ENCODE data around the gene SLC35F5.
"Not testable (repeated sequence)": the region's sequence is repeated elsewhere in the genome, so short reads cannot be mapped to it uniquely, and the experiment has no call there.

Gene SLC35F5

DNA sequence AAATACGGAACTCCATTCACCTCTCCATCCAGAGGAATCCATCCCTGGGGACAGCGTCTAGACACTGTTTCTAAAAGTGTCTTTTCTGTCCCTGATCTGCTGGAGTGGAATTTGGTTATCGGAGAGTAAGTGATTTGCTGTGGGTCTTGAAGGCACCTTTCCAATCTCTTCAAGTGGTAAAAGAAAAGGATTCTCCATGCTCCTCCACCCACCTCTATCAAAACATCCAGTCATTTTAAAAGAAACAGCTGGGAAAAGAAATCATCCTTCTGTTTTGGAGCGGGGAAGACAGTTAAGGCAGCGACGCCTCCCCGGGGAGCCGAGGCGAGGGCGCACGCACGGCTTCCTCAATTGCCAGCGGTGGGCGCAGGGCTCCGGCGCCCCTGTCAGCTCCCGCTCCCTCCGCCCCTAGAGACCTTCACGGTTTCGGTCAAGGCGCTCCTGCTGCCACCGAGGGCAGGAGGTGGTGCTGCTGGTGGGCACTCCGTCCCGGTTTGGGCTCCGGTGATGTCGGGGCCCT, 547 bp downstream of the SLC35F5 start:
- no peak for DNase-seq

DNA sequence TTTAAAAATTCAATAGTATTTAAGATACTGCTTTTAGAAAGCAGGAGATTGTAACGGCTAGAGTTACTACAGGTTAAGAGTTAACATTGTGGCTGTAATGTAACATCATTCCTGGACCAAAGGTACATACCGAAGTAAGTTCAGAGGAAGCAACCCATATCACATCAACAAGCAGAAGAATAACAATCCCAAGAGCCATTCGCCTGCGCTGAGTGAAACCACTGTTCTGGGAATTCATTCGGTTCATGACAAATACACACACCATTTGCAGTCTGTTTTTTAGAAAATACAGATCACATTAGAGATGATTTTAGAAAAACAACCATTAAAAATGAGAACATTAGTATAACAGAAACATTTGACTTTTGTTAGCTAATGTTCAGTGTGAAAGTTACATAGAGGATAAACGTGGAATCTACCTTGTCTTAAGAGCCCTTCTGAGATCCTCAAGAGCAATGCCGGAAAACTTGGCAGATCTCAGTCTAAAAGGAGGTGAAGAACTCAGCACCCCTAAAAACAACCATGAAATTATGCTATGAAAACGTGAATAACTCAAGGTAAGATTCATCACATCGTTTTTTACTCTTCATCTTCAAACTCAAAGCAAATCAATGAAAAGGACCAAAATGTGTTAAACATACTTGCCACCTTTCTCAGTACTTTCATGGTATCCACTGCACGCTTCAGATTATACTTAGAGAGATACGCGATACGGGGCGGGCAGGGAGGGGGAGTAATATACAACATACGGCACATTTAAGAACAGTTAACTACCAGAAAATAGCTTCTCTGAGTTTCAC, 1.2 kb downstream of the SLC35F5 start:
- DNase-seq = no peak

GRCh38 chr2:113754160-113754559, 2.3 kb downstream of the SLC35F5 start:
- DNase-seq = no peak

DNA sequence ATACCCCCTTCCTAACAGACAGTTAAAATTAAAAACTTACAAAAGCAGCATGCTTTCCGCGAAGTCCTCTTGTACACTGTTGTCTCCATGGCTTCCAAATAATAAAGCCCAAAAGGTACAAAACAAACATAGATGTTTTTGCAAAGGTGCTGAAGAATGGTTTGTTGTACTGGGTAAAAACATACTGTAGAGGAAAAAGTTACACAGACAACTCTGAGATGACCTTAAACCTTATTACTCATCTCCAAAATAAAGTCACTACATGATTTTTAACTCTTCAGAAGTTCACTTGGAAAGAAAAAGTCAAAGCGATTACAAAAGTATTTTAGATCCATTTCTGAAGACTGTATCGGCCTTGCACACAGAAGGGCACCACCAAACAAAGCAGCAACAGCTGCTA, 6.1 kb downstream of the SLC35F5 start:
- DNase-seq = no peak

DNA sequence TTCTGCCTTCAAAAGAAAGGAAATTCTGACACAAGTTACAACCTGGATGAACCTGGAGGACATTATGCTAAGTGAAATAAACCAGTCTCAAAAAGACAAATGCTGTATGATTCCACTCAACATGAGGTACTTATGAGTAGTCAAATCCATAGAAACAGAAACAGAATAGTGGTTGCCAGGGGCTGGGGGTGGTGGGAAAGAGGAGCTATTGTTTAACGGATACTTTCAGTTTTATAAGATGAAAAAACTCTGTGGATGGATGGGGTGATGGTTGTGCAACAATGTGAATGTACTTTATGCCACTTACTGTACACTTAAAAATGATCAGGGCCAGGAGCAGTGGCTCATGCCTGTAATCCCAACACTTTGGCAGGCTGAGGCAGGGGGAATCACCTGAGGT, 15.4 kb downstream of the SLC35F5 start:
- no peak for DNase-seq

DNA sequence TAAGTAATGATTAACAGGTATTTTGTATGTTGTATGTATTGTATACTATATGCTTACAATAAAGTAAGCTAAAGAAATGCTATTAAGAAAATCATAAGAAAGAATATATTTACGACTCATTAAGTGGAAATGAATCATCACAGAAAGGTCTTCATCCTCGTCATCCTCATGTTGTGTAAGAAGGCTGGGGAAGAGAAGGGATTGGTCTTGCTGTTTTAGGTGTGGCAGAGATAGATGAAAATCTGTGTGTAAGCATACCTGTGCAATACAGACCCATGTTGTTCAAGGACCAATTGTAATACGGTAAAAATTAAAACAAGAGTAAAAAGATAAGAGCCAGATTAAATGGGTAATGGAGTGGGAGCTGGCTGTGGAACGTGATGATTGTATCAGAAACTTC, 16.6 kb downstream of the SLC35F5 start:
- no peak for DNase-seq

GRCh38 chr2:113734185-113734584, 22.3 kb downstream of the SLC35F5 start:
- DNase-seq = no peak

- no peak for DNase-seq
Observed at GRCh38 chr2:113724010-113724409, 32.4 kb downstream of the SLC35F5 start.

GRCh38 chr2:113723411-113723810, 33.0 kb downstream of the SLC35F5 start:
- no peak for DNase-seq

DNA sequence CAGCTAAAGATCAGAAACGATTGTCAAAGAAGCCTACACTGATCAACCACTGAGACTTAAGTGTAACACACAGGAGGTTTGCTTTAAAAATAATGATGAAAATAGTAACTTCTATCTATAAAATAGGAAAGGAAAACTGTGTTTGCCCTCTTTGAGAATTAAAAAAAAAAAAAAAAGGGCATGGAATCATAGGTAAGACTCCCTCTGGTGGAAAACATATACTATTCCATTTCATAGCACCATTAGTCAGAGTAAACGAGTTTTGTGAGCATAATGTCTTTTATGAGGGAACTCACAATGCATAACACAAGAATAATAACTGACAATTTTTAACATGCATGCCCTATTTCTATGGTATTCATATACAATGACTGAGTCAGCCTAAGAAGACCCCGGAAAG, 36.3 kb downstream of the SLC35F5 start:
- no peak for DNase-seq

DNA sequence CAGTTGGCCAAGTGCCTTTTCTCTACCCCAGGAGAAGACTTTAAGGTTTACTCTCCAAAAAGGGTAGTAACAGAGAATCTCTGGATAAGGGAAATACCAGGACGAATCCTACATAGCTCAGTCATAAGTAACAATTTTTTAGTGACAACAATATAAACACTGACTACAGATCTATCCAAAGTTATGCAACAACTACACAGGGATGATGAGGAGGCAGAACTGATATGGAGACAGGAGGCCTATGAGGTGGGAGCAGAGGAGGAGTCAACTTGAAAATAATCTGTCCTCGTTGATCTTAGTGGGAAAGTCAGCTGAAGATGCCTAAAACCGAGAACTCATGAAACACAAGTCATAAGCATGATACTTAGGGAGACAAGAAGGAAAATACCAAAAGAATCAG, 40.2 kb downstream of the SLC35F5 start:
- no peak for DNase-seq

GRCh38 chr2:113712941-113713340, 43.5 kb downstream of the SLC35F5 start:
- no peak for DNase-seq

DNA sequence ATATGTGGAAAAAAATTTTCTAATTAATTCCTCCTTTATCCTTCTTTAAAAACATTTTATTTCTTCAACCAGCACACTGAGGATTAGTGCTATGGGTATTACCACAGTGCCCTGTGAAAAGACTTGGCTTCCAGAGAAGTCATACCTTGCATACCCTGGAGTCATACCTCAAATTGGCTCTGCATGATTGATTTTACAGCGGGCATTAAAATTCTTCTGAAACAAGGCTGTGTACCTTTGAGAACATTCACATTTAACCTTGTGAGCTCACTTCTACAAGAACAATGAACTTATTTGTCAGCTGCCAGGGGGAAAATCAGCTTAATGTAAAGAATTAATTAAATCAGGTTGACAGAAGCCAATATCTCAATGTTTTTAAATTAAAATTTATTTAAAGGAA, 44.6 kb downstream of the SLC35F5 start:
- DNase-seq = no peak

DNA sequence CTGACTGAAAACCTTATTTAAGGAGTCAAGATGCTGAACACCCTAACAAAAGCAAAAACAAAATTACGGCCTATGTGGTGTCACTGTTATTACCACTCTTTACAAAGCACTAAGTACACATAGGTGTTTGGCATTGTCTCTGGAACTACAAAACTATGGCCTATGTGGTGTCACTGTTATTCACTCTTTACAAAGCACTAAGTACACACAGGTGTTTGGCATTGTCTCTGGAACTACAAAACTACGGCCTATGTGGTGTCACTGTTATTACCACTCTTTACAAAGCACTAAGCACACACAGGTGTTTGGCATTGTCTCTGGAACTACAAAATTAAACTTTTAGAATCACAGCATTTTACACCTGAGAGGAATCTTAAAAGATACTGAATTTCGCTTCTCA, 47.4 kb downstream of the SLC35F5 start:
- no peak for DNase-seq

GRCh38 chr2:113707106-113707505, 49.3 kb downstream of the SLC35F5 start:
- DNase-seq = no peak

- no peak for DNase-seq
Observed at GRCh38 chr2:113705982-113706523, 50.4 kb downstream of the SLC35F5 start.

DNA sequence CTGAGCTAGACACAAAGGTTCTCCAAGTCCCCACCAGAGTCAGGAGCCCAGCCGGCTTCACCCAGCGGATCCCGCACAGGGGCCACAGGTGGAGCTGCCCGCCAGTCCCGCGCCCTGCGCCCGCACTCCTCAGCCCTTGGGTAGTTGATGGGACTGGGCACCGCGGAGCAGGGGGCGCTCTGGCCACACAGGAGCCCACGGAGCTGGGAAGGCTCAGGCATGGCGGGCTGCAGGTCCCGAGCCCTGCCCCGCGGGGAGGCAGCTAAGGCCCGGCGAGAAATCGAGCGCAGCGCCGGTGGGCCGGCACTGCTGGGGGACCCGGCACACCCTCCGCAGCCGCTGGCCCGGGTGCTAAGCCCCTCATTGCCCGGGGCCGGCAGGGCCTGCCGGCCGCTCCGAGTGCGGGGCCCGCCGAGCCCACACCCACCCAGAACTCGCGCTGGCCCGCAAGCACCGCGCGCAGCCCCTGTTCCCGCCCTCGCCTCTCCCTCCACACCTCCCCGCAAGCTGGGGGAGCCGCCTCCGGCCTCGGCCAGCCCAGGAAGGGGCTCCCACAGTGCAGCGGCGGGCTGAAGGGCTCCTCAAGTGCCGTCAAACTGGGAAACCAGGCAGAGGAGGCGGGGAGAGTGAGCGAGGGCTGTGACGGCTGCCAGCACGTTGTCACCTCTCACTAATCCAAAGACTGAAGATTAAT, 52.0 kb downstream of the SLC35F5 start:
- DNase-seq = not testable (repeated sequence)

DNA sequence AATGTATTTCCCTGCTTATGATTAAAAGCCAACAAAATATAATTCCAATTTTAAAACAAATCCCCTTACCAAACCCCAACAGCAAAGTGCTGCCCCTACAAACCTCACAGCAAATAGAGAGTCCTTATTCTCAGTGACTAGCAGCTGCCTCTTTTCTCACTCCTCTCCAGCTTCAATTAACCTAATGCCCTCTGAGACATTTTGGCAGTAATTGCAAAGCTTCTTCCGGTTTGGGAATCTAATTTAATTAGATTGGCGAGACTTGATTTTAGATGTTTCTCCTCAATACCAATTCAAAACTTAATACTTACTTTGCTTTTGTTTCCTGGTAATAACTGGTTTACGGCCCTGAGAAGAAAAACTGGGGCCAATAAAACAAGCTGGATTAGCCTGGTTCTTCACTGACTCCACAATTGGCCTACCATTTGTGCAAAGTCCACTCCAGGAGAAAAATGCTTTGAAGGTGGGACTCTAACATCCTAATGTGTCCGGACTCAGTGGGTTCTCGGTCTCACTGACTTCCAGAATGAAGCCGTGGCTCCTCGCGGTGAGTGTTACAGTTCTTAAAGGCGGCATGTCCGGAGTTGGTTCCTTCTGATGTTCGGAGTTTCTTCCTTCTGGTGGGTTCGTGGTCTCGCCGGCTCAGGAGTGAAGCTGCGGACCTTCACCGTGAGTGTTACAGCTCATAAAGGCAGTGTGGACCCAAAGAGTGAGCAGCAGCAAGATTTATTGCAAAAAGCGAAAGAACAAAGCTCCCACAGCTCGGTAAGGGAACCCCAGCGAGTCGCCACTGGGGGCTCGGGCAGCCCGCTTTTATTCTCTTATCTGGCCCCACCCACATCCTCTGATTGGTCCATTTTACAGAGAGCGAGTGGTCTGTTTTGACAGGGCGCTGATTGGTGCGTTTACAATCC, 52.8 kb downstream of the SLC35F5 start:
- DNase-seq = no peak

DNA sequence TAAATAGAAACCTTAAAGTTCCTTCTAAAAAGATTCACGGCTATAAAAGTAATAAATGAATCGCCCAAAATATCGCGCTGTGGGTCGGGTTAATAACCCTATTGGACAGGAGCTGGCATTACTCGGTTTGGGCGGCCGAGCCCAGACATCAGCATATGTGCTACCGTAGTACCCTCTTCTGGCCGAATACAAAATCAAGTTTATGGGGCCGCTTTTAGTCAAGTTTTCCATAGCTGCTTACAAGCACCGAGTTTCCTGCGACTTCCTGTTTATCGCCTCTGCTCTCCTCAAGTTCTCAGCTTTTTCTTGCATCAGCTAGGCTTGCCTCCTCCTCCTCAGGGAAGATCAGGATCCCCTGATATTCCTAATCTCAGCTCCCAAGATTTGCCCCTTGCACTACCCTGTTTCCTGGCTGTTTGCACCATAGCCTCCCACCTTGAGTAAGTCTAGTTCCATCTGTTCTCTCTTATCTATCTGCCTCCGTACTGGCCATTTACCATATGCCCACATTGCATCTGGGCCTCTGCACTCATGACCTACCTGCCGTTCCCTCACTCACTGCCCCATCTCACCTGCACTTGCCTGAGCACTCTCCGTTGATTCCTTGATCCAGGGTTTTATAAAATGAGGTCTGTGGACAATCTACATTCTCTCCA, 56.1 kb downstream of the SLC35F5 start:
- no peak for DNase-seq

DNA sequence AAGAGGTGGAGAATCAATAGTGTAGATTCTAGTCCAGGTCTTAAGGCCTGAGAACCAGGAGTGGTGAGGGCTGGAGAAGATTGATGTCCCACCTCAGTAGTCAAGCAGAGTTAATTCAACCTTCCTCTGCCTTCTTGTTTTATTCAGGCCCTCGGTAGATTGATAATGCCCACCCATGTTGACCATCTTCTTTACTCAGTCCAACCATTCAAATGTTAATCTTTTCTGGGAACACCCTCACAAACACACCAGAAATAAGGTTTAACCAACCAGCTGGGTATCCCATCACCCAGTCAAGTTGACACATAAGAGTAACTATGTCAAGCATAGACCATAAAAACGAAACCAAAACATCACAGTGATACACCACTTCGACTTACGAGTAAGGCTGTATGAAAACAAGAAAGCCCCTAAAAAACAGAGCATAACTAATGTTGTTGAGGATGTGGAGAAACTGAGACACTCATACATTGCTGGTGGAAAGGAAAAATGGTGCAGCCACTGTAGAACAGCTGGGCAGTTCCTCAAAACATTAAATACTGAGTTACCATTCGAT, 57.5 kb downstream of the SLC35F5 start:
- DNase-seq = no peak

DNA sequence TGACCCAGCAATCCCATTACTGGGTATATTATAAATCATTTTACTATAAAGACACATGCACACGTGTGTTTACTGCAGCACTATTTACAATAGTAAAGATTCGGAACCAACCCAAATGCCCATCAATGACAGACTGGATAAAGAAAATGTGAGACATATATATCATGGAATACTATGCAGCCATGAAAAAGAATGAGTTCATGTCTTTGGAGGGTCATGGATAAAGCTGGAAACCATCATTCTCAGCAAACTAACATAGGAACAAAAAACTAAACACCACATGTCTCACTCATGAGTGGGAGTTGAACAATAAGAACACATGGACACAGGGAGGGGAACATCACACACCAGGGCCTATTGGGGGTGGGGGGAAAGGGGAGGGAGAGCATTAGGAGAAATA, 58.2 kb downstream of the SLC35F5 start:
- not testable (repeated sequence) for DNase-seq

DNA sequence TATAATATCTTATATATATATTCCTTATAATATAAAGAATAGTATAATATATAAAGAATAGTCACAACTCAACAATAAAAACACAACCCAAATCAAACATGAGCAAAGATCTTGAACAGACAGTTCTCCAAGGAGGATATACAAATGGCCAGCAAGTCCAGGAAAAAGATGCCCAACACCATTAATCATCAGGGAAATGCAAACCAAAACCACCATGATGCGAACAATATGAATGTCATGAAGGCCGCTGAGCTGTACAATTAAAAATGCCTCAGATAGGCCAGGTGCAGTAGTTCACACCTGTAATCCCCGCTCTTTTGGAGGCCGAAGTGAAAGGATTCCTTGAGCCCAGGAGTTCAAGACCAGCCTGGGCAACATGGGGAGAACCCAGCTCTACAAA, 58.9 kb downstream of the SLC35F5 start:
- DNase-seq = no peak
